A549 (cell line): ENCODE measurements around the gene ACE2.

ENCODE experiments used
- CEBPB ChIP-seq, 2 experiments: fragments of >200 bp in 1 of 2; sonication (Bioruptor Twin) in 1 of 2; formaldehyde crosslinking in 1 of 2; IDR thresholded peaks; 2 replicates each; pipeline ENCODE4 v1.6.1; 2012 to 2016
- CHD2 ChIP-seq: fragments of 150-350 bp; IDR thresholded peaks from 2 replicates; pipeline ENCODE4 v1.6.1; 2014; ENCODE audit warnings: low read length; ENCODE audit not compliant: partially characterized antibody
- CTCF ChIP-seq: fragments of >200 bp; sonication (Bioruptor Twin); formaldehyde crosslinking; IDR thresholded peaks from 3 replicates; pipeline ENCODE4 v1.5.1; 2016
- EP300 ChIP-seq, 2 experiments: fragments of >200 bp; sonication (Bioruptor Twin); formaldehyde crosslinking; IDR thresholded peaks; 2 replicates in 1 of 2; 3 replicates in 1 of 2; pipeline ENCODE4 v1.6.1; 2016 to 2017
- ESRRA ChIP-seq: fragments of 150-350 bp; IDR thresholded peaks from 2 replicates; pipeline ENCODE4 v1.6.1; 2014; ENCODE audit warnings: mild to moderate bottlenecking, low read length, borderline replicate concordance
- FOSB ChIP-seq: fragments of 250-450 bp; sonication (Bioruptor Pico); IDR thresholded peaks from 2 replicates; pipeline ENCODE4 v1.5.0; 2020; ENCODE audit warnings: mild to moderate bottlenecking, moderate library complexity
- JUN ChIP-seq, 2 experiments: fragments of >200 bp; sonication (Bioruptor Twin); formaldehyde crosslinking; IDR thresholded peaks; 2 replicates in 1 of 2; 3 replicates in 1 of 2; pipeline ENCODE4 v1.6.1; 2016 to 2017
- MAX ChIP-seq: IDR thresholded peaks from 2 replicates; pipeline ENCODE4 v1.6.1; 2012
- PBX3 ChIP-seq: IDR thresholded peaks from 2 replicates; pipeline ENCODE4 v1.6.1; 2012
- POLR2A ChIP-seq: IDR thresholded peaks from 2 replicates; pipeline ENCODE4 v1.6.1; 2012; ENCODE audit warnings: mild to moderate bottlenecking, low read length
- RFX5 ChIP-seq: fragments of 450-650 bp; IDR thresholded peaks from 2 replicates; pipeline ENCODE4 v1.7.1; 2014; ENCODE audit warnings: antibody characterized with exemption, mild to moderate bottlenecking, moderate library complexity
- ZSCAN20 ChIP-seq: fragments of 250-450 bp; sonication (Bioruptor Pico); IDR thresholded peaks from 2 replicates; pipeline ENCODE4 v1.8.0; 2022; ENCODE audit warnings: mild to moderate bottlenecking, moderate library complexity

GRCh38 chrX:15511563-15511962, 89.2 kb downstream of the ACE2 start:
- TF ChIP-seq PBX3 (no peak), CTCF (no peak), ESRRA (no peak), POLR2A (no peak), RFX5 (no peak), MAX (no peak), CHD2 (no peak), ZSCAN20 (CRISPR knock-in tag) (no peak), FOSB (CRISPR knock-in tag) (no peak), EP300 (IDR thresholded peaks at IDR 0.05) (no peak), JUN (IDR thresholded peaks at IDR 0.05) (no peak), CEBPB (IDR thresholded peaks at IDR 0.05) (no peak)
